Stimulated activated CD8-positive, alpha-beta memory T cell treated with anti-CD3 and anti-CD28 coated beads, Interleukin-2, amount 100 ng/mL, for 48 hours (primary cell): ENCODE measurements around the gene MARCHF7.
"Not testable (repeated sequence)": the region's sequence is repeated elsewhere in the genome, so short reads cannot be mapped to it uniquely, and the experiment has no call there.

Source experiments
- DNase-seq, 2 donors: peaks; one replicate each; pipeline ENCODE4 v3.0.0-alpha.2; 2020; ENCODE audit warnings: low read depth in 2 of 2

Gene MARCHF7

DNA sequence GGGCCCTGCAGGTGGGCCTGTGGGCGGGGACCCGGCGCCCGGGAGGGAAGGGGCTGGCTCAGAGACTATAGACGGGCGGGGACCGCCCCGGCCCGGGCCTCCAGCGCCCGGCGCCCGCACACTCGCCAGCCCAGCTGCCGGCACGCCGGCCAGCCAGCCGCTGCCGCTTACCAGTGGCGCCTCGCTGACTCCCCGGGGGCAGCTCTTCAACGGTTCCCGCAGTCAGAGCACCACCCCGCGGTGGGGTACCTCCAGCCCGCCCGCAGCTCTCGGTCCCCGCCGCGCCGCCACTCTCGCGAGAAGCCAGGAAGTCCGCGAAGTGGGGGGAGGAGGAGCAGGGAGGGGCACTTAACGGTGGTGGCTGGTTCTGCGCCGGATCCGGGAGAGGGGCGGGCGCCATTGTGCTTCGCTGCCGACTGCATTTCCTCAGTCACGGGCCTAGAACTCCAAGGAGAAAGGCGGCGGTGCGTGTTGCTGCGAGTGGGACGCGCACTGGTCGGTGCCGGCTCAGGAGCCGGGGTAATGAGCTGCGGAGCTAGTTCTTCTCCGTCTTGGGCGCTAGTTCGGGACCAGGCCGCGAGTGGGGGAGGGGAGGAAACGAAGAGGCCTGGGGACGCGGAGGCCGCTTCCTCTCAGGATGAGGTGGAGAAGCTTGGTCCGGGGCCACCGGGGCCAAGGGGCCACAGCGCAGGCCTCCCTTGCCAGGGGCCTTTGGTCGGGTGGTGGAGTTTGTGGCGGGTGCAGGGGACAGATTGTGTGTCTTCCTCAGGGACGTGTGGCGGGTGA, at the start of gene MARCHF7:
MARCHF7 (plus strand) TSS at position 364 of the 786 bp plus-strand sequence. CDS start 16,517 bp downstream, outside the sequence.
- DNase-seq: peak; percentile 94 to 96

- DNase-seq: not testable (repeated sequence)
Observed at GRCh38 chr2:159667423-159667822, 44.9 kb upstream of the MARCHF7 start.

DNA sequence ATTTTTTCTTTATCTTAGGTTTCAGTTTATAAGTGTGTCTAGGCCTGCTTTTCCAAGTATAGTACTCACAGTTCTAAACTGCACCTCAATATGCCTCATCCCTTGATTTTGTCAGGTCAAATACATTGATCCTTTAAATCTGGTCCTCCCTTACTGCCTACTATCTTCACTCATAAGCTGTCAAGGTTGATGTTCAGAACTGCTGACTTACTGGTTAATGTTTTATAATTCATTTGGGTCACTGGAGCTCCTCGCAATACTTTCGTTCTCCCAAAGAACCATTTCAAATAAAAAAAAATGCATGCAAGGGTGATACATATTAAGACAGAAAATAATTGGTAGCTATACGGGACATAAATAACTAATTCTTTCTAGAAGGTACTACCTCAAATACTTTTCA, 41.3 kb upstream of the MARCHF7 start:
- DNase-seq: no peak

DNA sequence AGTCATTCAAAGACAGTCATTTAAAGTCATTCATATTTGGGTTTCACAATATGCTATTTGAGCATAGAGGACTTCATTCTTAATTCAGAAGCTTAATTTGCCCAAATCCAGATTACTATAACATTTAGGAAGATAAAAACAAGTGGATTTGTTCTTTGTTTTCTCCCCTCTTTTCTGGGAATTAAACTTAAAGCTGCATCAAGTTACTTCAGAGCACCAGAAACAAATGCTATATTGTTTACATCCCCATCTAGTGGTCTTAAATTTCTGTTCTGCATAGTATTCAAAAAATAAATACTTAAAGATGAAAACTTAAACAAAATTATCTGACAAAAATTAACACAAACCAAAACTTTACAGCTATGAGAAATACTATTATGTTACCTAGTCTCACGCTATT, 34.7 kb upstream of the MARCHF7 start:
- DNase-seq: no peak

DNA sequence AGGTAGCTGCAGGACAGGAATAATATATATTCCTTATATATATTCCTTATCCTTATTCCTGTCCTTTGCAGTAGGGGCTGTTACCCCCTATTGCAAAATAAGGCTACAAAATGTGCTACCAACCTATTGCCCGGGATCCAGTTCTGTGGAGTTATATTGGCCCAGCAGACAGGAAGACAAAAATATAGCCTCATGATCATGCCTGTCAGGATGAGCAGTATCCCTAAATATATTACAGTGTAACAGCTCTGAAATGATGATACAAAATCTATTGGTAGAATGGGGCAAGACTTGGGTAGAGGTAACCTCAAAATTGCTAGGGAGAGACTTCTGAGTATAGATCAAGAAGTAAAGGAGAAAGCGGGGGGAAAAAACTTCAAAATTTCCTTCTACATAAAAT, 31.6 kb upstream of the MARCHF7 start:
- no peak for DNase-seq

DNA sequence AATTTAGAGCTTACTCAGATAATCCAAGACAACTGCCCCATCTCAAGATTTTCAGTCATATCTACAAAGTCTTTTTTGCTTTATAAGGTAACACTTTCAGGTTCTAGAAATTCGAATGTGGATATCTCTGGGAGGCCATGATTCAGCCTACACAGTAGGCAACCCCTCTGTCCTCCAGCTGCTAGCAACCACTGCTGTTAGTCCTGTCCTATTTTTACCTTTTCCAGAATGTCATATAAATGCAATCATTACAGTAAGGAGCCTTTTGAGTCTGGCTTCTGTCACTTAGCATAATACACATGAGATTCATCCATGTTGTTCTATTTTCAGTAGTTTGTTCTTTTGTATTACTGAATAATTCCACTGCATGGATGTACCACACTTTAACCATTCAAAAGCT, 28.5 kb upstream of the MARCHF7 start:
- DNase-seq: no peak

GRCh38 chr2:159684796-159685195, 27.5 kb upstream of the MARCHF7 start:
- no peak for DNase-seq

DNA sequence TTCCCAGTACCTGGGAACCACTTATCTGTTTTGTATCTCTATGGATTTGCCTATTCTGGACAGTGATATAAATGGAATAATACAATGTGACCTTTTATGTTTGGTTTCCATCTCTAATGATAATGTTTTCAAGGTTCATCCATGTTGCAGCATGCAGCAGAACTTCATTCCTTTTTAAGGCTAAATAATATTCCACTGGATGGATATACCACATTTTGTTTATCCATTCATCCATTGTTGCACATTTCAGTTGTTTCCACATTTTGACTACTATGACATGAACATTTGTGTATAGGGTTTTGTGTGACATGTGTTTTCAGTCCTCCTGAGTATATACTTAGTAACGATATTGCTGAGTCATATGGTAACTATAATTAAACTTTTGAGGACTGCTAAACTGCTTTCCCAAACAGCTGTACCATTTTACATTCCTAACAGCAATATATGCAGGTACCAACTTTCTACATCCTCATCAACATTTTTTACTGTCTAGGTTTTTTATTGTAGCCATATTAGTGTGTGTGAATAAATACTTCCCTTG, 17.7 kb upstream of the MARCHF7 start:
- no peak for DNase-seq

- DNase-seq: no peak
Observed at GRCh38 chr2:159695795-159696448, 16.4 kb upstream of the MARCHF7 start.

DNA sequence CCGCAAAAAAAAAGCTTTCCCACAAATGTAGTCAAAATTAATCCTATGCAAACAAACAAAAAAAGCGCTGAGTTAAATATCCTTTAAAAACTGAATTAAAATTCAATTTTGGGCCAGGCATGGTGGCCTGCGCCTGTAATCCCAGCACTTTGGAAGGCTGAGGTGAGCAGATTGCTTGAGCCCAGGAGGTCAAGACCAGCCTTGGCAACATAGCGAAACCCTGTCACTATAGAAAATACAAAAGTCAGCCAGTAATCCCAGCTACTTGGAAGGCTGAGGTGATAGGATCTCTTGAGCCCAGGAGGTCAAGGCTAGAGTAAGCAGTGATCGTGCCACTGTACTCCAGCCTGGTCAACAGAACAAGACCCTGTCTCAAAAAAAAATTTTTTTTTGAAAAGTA, 8.8 kb upstream of the MARCHF7 start:
- DNase-seq: no peak

GRCh38 chr2:159706385-159706980, 5.8 kb upstream of the MARCHF7 start:
- DNase-seq: no peak

DNA sequence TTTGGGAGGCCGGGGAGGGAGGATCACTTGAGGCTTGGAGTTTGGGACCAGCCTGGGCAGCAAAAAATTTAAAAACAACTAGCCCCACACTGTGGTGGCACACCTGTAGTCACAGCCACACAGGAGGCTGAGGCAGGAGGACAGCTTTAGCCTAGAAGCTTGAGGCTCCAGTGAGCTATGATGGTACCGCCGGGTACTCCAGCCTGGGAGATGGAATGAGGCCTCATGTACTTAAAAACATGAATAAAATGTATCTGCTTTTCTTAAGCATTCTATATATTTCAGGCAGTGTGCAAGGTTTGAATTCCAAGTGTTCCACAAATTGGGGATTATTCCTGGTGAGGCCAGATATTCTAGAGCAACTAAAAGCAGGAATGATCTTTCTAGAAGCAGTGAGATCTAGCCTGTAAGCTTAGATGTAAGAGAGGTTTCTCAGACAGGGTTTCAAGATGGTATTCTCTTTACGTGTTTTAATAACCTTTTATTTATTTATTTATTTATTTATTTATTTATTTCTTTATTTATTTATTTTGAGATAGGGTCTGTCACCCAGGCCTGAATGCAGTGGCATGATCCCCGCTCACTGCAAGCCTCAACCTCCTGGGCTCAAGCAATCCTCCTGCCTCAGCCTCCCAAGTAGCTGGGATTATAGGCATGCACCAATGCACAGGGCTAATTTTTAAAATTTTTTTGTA, 4.1 kb upstream of the MARCHF7 start:
- no peak for DNase-seq

GRCh38 chr2:159710601-159711180, 1.6 kb upstream of the MARCHF7 start:
- DNase-seq: no peak

GRCh38 chr2:159711562-159712142, 654 bp upstream of the MARCHF7 start:
- DNase-seq: no peak

DNA sequence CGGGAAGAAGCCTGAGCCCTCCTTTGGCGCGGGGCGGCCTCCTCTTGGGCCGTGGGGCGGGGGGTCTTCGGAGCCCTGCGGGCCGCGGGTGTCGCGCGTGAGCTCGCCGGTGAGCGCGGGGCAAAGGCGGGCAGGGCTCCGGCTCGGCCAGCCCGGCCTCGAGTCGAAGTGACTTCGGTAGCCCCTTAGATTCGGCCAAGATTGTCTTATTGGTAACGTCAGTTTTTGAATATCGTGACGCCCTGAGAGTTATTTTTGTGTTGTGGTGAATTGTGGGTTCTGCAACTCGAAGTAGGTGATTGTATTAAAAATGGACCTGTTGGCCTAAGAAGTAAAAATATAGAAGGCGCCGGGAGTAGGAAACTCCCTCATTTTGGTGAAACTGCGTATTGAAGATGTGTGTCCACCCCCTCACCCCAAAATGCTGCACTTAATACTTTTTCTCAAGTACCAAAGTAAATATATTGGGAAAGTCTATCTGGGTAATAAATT, 669 bp downstream of the MARCHF7 start:
- DNase-seq: no peak

DNA sequence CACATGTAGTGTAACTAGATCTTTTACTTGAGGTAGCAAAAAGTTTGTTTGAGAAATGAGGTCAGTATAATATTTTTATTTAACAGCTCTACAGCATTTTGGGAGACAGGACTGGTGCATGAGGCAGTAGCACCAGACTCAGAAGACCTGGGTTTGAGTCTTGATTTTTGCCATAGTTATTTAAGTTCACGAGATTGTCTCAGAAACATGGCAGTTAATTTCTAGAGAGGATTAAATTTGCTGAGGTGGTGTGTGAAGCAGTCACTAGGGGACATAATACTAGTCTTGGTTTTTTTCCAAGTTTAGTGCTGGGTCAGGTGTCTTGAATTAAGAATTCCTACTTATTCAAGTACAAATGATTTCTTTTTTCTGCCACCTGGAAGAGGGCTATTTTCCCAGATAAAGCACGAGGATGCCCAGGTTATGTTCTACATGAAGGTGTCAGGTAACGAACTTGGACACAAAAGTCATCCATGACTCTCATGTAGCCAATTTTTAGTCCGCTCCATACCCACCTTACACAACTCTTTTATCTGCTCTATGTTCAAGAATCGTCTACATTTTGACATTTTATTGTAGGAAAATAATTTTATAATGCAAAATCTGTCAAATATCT, 1.4 kb downstream of the MARCHF7 start:
- no peak for DNase-seq

GRCh38 chr2:159714247-159714930, 2.1 kb downstream of the MARCHF7 start:
- no peak for DNase-seq

DNA sequence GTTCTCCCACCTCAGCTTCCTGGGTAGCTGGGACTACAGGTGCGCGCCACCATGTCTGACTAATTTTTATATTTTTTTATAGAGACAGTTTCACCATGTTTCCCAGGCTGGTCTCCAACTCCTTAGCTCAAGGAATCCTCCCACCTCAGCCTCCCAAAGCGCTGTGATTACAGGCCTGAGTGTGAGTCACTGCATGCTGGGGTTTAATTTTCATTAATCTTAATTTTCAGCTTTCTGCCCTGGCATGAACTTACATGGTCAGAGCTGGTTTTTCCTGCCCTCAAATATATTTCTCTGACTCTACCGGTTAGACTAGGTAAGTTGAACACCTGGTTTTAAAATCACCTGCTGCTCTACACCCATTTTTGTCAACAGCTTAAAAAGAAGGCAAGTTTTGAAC, 3.1 kb downstream of the MARCHF7 start:
- DNase-seq: no peak

GRCh38 chr2:159716409-159716808, 4.1 kb downstream of the MARCHF7 start:
- not testable (repeated sequence) for DNase-seq

DNA sequence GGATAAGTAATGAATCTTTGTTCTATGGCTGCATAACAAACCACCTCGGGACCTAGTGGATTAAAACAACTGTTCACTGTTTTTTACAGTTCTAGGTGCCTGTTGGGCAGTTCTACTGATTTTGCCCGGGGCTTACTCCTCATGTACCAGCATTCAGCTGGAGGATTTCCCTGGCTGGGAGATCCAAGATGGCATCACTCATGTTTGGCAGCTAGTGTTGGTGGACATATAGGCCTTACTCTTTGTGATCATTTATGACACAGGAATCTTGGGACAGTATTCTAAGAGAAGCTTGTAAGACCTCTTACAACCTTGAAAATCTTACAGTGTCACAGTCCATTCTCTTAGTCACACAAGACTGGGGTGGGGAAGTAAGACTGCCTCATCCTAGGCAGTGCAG, 4.6 kb downstream of the MARCHF7 start:
- no peak for DNase-seq
